Raji (cell line): ENCODE data around the gene ZIC1.

ENCODE experiments used
- POLR2A ChIP-seq: IDR thresholded peaks from 2 replicates; pipeline ENCODE4 v1.6.1; 2011; ENCODE audit warnings: low read depth, low read length, control low read depth; ENCODE audit not compliant: insufficient read depth

ZIC1 gene

GRCh38 chr3:147428754-147429153 lies 19.6 kb downstream of the ZIC1 start:
- no peak for TF ChIP-seq POLR2A

DNA sequence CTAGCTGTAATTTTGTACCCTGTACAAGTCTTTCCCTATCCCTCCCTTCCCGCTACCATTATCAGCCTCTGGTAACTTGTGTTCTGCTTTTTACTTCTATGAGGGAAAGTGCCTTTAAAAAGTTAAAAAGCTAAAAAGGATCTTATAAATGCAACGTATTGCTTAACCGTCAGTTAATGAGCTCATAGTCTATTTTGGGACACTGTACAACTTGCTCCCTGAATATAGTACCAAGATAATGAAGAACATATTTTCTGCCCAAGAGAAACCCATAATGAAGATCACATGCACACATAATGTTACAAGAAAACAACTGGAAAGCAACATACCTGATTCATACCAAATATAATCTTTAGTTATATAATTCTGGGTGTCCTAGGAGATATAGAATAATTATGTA lies 22.6 kb downstream of the ZIC1 start:
- no peak for TF ChIP-seq POLR2A

GRCh38 chr3:147447224-147447623 lies 38.1 kb downstream of the ZIC1 start:
- TF ChIP-seq POLR2A: no peak

DNA sequence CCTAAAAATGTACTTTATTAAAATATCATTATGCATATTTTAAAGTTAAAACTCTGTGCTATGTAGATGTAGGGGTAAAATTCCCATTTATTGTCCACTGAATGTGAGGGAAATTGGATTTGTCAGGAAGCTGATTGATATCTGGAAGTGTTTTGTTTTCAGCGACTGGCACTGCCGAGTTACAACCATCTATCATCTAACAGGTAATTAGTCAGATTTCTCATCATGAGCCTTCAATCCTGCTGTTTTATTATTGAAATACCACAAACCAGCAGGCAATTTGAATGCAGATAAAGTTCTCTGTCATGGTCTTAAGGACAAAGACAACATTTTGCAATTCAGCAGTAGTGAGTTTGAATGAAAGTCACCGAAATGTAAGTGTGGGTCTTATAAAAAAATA lies 40.5 kb downstream of the ZIC1 start:
- TF ChIP-seq POLR2A: no peak

GRCh38 chr3:147458995-147459704 lies 50.0 kb downstream of the ZIC1 start:
- no peak for TF ChIP-seq POLR2A

- no peak for TF ChIP-seq POLR2A
Measured at GRCh38 chr3:147462856-147463255, 53.7 kb downstream of the ZIC1 start.
